ENCODE results near the gene SKAP1.

DNA sequence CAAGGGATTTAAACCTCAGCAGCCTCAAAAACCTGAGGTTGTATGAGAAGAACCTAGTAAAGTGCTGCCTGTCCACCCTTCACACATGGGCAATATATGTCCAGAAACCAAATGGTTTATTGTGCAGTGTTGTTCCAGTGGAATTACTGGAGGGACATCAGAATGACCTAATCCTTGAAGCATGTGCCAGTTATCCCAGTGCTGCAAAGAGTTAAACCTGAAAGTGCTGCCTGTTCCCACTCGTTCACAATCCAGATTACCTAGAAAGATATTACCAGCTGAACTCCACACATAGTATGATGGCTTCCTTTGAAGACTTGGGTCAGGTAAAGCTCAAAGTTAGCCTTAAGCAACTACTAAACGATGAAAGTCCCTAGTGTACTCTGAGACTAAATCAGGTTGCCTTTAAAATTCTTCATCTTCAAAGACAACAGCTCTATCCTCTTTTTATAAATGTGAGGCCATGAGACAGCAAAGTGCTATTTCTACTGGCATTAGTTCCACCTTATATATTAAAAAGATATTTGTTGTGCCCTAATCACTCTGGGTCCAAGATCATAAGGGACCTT, 189.4 kb downstream of the SKAP1 start:
- TF ChIP-seq EZH2 (IDR thresholded peaks at IDR 0.05) (no peak), POLR2AphosphoS5 (IDR thresholded peaks at IDR 0.05; ENCODE audit: borderline replicate concordance, low read depth, low read length) (no peak), FOXP2 (optimal IDR thresholded peaks at IDR 0.05; ENCODE audit: control extremely low read depth, extremely low read length, insufficient read depth) (no peak)

Data from SK-N-MC (cell line).